Measurements from ENCODE around the gene BCL10.
"Not testable (repeated sequence)": the region's sequence is repeated elsewhere in the genome, so short reads cannot be mapped to it uniquely, and the experiment has no call there.

The BCL10 gene

GRCh38 chr1:85262985-85263384 lies 13.4 kb downstream of the BCL10 start:
- DNase-seq = no peak

GRCh38 chr1:85259912-85260274 lies 16.5 kb downstream of the BCL10 start:
- no peak for DNase-seq

GRCh38 chr1:85259118-85259911 lies 17.1 kb downstream of the BCL10 start, which contains the start of gene C1orf52:
C1orf52 (minus strand) TSS chr1:85259662; CDS start chr1:85259633, 29 bp downstream.
- DNase-seq = peak; percentile 90

GRCh38 chr1:85258536-85259117 lies 17.8 kb downstream of the BCL10 start:
- DNase-seq = no peak

- DNase-seq = not testable (repeated sequence)
Measured at GRCh38 chr1:85249042-85249441, 27.4 kb downstream of the BCL10 start.

GRCh38 chr1:85245891-85246290 lies 30.5 kb downstream of the BCL10 start:
- DNase-seq = no peak

- no peak for DNase-seq
Measured at GRCh38 chr1:85245456-85245855, 31.0 kb downstream of the BCL10 start.

- no peak for DNase-seq
Measured at GRCh38 chr1:85244271-85245061, 32.0 kb downstream of the BCL10 start.

- DNase-seq = no peak
Measured at GRCh38 chr1:85243372-85243771, 33.1 kb downstream of the BCL10 start.

GRCh38 chr1:85240643-85241042 lies 35.8 kb downstream of the BCL10 start:
- DNase-seq = no peak

GRCh38 chr1:85240174-85240601 lies 36.2 kb downstream of the BCL10 start:
- DNase-seq = no peak

- no peak for DNase-seq
Measured at GRCh38 chr1:85237613-85238012, 38.8 kb downstream of the BCL10 start.

- DNase-seq = no peak
Measured at GRCh38 chr1:85230305-85230977, 46.0 kb downstream of the BCL10 start.

GRCh38 chr1:85229574-85230097 lies 46.8 kb downstream of the BCL10 start:
- no peak for DNase-seq

GRCh38 chr1:85228972-85229371 lies 47.5 kb downstream of the BCL10 start:
- DNase-seq = no peak

GRCh38 chr1:85225624-85226380 lies 50.6 kb downstream of the BCL10 start:
- DNase-seq = no peak

- peak; percentile 43 for DNase-seq
Measured at GRCh38 chr1:85224734-85225623, 51.5 kb downstream of the BCL10 start.

GRCh38 chr1:85224295-85224694 lies 52.1 kb downstream of the BCL10 start:
- DNase-seq = no peak

- no peak for DNase-seq
Measured at GRCh38 chr1:85223334-85223733, 53.1 kb downstream of the BCL10 start.

- DNase-seq = no peak
Measured at GRCh38 chr1:85220756-85221201, 55.7 kb downstream of the BCL10 start.
